Left forelimb (tissue), 1 donor: ENCODE measurements around the gene FAP.

ENCODE experiments used
- DNase-seq: peaks from one replicate; pipeline ENCODE4 v3.0.0-alpha.2; 2018; ENCODE audit warnings: low spot score

Gene FAP

GRCh38 chr2:162242586-162243280, 512 bp downstream of the FAP start:
- DNase-seq, result no peak

- DNase-seq, result no peak
These were observed 1.7 kb downstream of the FAP start for GRCh38 chr2:162241571-162241970.

DNA sequence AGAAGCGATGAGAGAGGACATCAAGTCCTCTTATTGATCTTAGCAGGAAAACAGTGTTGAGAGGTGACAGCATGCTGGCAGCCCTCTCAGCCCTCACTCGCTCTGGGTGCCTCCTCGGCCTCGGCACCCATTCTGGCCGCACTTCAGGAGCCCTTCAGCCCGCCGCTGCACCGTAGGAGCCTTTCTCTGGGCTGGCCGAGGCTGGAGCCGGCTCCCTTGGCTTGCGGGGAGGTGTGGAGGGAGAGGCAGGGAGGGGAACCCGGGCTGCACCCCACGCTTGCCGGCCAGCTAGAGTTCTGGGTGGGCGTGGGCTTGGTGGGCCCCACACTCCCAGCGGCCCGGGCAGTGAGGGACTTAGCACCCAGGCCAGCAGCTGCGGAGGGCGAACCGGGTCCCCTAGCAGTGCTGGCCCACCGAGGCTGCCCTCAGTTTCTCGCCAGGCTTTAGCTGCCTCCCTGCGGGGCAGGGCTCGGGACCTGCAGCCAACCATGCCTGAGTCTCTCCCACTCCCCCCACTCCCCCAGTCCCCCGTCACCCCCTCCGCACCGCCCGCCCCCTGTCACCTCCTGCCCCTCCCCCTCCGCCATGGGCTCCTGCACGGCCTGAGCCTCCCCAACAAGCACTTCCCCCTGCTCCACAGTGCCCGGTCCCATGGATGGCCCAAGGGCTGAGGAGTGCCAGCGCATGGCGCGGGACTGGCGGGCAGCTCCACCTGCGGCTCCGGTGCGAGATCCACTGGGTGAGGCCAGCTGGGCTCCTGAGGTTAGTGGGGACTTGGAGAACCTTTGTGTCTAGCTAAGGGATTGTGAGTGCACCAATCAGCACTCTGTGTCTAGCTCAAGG, 8.4 kb downstream of the FAP start:
- DNase-seq, result no peak

GRCh38 chr2:162233197-162233596, 10.0 kb downstream of the FAP start:
- no peak for DNase-seq

DNA sequence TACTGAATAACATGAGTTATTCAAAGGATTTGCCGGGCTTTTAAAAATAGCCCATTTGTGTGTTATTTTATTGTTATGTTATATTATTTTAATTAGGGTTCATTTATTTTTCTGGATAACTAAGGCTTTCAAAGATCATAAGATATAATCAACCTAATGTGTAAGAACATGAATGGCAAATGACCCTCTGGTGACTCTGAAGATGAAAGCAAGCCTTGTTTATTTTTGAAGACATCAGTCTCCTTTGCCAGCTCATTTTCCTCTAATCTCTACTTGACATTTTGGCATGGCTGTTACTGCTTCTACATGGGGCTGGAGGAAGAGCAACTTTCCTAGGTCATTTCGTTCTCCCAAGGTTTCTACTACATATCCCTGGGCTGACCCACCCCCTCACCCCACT, 10.6 kb downstream of the FAP start:
- no peak for DNase-seq

DNA sequence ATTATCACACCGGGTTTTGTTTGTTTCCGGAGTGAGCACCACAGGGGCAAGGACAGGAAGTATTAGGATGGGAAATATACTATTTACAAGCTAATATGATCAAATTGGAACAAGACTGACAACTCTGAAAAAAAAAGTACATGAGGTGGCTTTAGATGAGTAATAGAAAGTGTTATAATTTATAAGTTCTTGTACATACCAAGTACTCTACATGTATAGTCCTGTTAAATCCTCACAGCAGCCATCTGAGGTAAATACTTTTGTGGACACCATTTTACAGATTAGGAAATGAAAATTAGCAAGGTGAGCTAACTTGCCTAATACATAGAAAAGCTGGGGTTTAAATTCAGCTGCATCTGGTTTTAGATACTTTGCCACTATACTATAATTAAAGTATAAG, 11.2 kb downstream of the FAP start:
- no peak for DNase-seq

GRCh38 chr2:162230761-162231160, 12.5 kb downstream of the FAP start:
- DNase-seq, result no peak

GRCh38 chr2:162226836-162227235, 16.4 kb downstream of the FAP start:
- no peak for DNase-seq

GRCh38 chr2:162221064-162221463, 22.2 kb downstream of the FAP start:
- no peak for DNase-seq

DNA sequence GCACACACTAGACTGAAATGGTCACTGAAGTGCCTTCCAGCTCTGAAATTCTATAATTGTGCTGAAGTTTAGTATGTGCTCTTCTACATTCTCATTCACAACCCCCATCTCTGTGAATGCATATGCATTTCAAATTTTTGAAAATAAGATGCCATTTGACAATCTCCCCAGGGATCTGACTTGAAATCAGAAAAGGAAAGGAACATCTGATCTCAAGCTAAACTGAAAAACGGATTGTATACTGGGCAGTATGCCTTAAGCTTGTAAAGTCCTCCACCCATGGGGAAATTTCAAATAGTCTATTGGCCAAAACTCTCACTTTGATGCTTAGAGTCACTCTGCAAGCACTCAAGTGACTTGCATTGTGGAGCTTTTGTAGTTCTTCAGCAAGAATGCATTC, 22.9 kb downstream of the FAP start:
- DNase-seq, result no peak

GRCh38 chr2:162219426-162219825, 23.8 kb downstream of the FAP start:
- no peak for DNase-seq

- no peak for DNase-seq
These were observed 25.6 kb downstream of the FAP start for GRCh38 chr2:162217598-162217997.

DNA sequence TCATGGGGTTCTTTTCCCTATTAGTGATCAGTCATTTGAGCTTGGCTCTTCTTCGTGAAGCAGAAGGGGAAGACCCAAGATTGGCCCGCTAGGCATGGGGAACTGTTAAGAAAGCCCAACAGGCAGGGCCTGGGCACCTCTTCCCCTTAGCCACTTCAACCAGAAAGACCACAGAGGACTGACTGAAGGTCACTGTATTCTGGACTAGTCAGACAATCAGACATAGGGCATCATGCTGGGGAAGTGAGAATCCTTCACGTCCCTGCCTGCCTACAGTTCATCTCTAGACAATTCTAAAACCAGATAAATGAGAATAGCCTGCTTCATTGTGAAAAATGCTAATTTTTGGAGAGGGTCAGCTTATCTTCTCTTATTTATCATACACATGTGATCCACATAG, 28.1 kb downstream of the FAP start:
- DNase-seq, result no peak

DNA sequence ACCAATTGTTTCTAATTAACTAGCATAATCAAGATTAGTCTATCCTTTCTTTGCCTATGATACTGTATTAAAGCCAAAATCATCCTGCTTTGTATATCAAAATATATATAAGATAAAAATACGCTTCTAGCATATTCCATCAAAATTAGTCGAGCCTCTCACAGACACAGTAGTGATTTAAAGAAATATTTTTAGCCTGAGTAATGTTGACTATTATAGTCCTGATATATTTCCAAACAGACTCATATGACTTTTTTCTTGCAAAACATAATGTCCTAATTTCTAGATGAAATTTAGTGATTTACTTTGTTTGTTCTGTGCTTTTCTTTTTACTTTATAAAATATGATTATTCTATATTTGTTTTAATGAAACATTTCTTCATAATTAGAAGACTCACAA, 30.9 kb downstream of the FAP start:
- no peak for DNase-seq

DNA sequence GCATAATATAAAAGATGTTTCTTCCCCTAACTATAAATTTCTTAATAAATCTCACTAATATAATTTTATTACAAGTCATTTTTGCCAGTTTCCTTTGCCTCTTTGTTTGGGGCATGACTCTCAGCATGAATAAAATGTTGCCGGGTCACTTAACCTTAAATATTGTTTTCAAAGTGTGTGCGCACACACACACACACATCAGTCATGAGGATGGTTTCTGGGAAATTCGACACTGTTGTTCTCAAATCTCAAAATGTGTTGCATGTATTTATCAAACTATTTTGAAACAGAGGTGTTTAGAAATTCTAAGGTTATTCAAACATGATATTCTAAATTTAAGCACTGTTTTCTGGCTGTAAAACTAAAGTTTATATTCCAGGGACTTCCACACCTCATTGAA, 31.5 kb downstream of the FAP start:
- DNase-seq, result no peak

DNA sequence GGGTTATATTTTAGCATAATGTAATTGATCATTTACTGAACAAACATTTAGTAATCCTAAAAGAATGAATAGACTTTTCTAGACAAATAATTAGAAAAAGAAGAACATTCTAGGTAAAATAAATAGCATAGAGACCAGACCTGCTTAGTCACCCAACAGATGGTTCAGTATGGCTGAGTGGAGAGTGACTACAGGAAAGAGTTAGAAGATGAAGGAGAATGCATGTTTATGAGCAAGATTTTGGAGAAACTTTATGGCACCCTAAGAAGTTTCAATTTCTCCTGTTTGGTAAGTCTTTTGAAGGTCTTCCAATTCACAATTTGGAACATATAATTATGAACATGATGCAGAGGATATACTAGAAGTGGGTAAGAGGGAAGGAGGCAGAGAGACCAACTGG, 32.9 kb downstream of the FAP start:
- DNase-seq, result no peak

DNA sequence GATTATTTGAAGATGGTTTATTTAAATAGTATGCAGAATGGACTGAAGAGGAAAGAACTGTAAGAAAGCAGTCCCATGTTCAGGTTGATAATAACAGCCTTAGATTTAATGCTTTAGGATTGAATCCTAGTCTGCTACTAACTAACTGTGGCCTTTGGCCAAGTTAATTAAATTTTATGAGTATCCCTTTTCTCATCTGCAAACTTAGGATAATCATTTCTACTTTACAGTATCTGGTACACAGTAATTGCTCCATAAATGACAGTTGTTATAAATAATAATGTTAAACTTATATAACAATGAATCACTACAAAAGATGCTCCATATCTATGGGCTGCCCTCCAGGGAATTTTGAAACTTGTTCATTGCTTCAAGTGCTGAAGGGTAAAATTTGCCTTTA, 41.0 kb downstream of the FAP start:
- no peak for DNase-seq

DNA sequence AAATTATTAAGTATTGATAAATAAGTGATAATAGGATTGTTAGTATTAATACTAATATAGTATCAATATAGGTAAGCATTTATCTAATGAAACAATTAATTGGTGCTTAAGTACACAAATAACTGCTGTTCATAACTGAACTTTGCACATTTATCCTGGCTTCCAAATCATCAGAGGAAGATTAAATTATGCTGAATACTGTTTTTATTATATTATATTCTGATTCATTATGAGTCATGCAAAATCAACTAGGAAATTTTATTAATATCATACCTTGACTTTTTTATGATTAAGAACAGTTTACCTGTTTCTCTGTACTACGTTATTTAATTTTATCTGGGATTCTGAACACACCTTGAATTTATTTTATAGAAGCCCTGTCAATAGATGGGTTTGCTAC, 42.6 kb downstream of the FAP start:
- DNase-seq, result no peak

- no peak for DNase-seq
These were observed 43.3 kb downstream of the FAP start for GRCh38 chr2:162199913-162200312.

DNA sequence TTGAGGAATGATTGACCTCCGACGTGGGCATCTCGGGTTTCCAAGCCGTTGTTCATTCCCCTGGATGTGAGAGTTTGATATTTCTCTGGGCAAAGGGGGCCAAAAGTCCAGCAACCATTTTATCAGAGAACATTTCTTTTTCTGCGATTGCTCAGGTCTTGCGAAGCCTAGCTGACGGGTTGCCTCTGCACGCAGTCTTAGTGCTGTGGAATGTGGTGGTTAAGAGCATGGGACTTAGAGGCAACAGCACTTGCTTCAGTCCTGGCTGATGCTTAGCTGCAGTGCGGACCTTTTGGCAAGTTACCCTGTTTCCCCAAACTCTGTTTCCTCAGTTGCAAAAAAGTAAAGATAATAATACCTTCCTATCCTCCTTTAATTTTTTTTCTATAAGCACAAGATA, 45.0 kb downstream of the FAP start:
- no peak for DNase-seq

- no peak for DNase-seq
These were observed 46.0 kb downstream of the FAP start for GRCh38 chr2:162197069-162197825.

GRCh38 chr2:162196638-162197037, 46.6 kb downstream of the FAP start:
- no peak for DNase-seq

- no peak for DNase-seq
These were observed 54.8 kb downstream of the FAP start for GRCh38 chr2:162188451-162188850.
